HG03460 (cell line): ENCODE measurements around the gene GABRR2.

Experiments
- ATAC-seq: cut with Tn5 transposase; IDR thresholded peaks from one replicate; pipeline ENCODE4 v1.9.1; 2021; ENCODE audit not compliant: unreplicated experiment

GABRR2 gene

DNA sequence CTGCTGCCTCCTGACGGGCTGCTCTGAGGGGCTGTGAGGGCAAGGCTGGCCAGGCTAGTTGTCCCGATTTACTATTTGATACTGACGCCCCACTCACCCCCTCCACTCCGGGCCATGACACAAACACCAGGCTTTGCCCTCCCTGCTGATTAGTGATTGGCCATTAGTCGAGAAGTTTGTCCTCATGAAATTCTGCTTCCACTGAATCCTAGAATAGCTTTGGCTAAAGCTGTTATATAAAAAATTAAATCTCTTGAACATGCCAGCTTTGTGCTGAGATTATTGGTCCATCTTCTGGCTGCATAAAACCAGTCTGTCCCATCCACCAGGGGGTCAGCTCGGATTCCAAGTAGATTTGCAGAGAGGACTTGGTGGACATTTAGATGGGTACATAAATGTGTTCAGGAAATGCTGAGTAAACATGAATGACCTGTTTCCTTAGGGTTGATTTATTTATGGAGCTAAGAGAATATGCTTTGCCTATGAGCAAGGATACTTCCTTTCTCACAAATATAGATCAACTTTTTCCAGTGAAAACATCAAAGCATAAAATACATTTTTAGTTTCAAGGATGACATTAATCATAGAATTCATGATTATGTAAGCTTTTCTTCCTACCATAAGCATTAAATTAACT lies at the start of gene GABRR2:
Gene GABRR2, minus strand, starts transcription at position 51 of the 637 bp plus-strand sequence. CDS start 134 bp downstream, outside the sequence.
- ATAC-seq: no peak

DNA sequence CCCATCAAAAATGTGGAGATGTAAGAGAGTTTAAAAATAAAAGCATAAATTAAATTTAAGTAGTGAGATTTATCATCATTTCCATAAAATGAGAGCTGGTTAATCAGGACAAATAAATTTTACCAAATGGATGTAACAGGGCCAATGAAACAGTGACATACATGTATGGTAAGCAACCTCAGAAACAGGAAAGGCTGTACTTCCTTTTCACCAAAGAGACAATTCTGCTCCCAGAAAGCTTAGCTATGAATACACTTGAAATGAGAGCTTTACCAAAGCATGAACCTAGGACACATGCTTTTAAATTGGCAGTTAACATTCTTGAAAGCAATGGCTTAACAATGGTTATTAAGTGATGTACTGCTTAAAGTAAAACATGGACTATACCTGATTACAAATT lies 49.5 kb upstream of the GABRR2 start:
- no peak for ATAC-seq

DNA sequence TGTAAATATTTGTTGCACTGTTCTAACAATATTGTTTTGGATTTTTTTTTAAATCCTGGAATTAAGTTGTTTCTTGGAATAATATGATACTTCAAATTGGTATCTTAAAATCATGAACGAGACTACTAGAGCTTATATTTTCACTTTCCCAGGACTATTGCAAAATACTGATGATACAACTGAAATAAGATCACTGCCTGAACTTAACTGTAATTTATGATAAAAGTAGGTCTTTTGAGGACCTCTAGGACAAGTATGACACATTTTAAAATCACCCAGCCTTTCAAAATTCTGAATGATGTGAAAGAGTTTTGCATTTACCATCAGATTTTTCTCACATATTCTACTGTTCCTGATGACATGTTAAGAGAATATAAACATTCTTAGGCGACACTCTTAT lies 46.1 kb upstream of the GABRR2 start:
- no peak for ATAC-seq

DNA sequence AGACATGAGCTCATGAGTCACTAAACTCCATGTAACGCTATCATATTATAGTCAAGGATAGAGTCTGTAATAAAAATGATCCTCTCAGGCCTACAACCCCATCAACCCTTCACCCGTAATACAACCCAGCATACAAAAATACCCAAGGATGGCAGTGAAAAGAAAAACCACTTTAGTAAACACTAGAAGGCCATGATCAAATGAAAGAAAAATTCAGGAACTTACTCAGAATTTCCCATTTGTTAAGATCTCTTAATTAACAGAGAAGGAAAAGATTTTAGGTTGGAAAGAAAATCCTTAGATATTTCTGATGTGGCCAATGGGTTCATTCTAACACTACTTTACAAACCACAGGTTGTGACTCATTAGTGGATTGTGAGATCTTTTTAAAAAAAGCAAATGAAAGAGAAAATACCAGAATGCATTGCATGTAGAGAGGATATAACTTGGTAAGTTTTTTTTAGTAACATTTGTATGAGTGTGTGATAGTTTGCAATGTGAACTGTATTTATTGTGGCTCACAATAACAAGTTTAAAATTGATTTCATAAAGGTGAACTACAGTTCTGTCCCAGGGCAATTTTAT lies 45.4 kb upstream of the GABRR2 start:
- ATAC-seq: peak; percentile 38

DNA sequence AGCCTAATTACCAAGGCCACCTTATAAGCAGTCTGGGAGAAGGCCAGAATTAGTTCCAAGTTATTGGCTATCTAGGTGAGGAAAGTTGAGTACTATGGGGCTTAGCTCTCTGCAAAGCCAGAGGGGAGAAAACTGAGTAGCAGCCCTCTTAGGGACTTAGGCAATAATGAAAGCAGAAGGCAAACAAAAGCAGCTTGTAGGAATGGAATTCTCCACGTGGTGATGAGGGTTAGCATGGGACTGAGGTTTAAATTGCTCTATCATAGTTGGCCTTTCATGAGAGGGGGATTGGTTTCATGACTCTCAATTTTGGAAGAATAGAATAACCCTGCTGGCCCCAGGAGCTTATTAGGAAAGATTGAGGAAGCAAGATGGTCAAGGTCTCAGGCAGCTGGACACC lies 44.5 kb upstream of the GABRR2 start:
- ATAC-seq: no peak

DNA sequence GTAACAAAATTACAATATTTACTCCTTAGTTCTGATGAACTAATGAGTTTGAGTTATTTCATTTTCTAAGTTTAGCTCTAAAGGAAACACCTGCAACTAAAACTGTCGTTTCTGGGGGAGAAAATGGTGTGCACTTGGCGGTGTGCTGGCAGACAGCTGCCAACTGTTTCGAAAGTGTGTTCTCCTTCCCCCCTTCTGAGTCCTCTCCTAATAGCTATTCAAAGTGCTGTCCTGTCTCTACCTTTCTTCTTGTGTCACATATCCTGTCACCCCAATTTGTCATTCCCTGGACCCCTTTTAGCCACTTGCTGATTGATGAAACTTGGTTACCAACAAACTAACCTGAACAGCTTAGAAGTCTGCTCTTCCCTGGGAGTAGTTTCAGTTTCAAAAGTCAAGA lies 42.3 kb upstream of the GABRR2 start:
- peak; percentile 57 for ATAC-seq

DNA sequence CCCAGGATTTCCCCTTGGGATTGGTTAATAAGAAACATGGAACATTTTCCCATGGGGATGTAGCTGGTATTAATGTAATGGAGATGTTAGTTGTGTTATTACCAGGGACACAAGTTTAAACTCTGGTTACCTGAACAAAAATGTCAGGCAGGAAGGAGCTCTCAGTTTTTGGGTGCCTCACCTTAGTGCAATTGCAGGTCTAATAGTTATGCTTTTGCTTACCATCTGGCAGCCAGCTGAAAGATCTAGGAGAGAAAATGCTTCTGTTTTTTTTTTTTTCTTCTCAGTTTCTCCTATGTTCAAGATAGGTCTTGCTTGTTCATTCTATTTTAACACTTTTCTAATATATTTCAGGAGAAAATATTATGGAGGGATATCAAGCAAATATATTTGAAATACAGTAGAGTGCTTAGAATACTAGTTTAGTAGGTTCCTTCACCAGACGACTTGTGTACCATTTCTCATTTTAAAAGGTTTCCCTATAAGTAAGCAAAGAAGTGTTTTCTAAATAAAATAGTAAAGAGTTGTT lies 41.6 kb upstream of the GABRR2 start:
- no peak for ATAC-seq

DNA sequence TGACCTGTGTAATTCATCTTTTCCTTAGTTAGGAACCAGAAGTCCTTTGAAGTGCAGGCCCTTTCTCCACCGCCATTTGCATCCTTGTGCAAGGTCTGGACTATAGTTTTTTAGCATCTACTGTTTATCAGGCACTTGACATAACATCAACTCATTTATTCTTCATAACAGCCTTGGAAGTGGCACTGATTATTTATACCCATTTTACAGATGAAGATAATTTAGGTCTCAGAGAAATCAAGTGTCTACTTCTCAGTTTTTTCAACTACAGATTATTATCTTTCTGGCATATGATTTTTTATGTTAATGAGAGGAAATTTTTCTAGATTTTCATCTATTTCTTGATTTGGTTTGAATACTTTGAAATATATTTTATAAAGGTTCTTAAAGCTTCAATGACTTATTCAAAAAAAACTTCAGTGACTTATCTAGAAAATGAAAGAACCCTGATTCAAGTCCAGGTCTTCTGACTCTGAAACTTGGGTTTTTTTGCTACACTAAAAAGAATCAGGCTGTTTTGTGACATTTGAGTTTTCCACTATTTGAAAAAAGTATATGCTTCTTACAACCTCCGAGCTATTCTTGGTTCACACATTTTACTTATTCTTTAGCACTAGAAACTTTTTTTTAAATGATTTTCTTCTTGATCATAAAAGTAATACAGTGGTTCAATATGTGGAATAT lies 40.6 kb upstream of the GABRR2 start:
- ATAC-seq: no peak

DNA sequence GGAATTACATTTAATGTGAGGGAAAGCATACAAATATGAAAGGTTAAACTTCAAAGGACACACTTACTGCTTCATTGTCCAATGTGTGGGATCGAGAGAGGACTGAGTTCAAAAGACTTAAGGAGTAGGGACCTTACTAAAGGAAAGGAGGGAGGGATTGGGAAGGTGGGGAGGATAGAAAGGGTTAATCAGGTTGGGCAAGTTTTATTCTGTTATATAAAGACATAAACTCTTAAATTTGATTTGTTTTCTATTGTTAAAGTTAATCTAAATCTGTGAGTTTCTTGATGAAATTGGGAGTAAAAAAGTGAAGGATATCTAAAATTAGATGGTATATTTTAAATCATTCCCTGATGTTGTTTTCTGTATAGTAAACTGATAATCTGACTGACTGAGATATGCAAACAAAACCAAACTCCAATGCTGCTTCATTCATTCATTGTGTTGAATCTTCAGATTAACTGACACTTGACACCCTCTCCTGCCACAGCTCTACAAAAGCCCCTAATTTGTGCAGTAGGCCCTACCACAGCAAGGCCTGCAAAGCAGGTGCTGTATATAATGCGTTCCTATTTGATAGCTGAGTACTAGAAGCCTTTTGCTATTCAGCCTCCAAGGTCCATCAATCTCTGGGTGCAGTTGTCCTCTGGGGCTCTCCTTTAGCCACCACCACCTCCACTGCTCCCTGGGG lies 38.7 kb upstream of the GABRR2 start:
- no peak for ATAC-seq

DNA sequence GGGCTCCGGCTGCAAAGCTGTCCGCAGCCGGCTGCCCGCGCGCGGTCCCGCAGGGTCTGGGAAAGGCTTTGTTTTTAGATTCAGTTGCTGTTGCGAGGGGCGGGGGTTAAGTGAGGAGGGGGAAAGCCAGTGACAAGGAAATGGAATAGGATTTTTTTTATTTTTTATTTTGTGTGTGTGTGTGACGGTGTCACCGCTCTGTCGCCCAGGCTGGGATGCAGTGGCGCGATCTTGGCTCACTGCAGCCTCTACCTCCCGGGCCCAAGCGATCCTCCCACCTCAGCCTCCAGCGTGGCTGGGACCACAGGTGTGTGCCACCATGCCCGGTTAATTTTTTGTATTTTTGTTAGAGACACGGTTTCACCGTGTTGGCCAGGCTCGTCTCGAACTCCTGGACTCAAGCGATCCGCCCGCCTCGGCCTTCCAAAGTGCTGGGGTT lies 38.0 kb upstream of the GABRR2 start:
- no peak for ATAC-seq

DNA sequence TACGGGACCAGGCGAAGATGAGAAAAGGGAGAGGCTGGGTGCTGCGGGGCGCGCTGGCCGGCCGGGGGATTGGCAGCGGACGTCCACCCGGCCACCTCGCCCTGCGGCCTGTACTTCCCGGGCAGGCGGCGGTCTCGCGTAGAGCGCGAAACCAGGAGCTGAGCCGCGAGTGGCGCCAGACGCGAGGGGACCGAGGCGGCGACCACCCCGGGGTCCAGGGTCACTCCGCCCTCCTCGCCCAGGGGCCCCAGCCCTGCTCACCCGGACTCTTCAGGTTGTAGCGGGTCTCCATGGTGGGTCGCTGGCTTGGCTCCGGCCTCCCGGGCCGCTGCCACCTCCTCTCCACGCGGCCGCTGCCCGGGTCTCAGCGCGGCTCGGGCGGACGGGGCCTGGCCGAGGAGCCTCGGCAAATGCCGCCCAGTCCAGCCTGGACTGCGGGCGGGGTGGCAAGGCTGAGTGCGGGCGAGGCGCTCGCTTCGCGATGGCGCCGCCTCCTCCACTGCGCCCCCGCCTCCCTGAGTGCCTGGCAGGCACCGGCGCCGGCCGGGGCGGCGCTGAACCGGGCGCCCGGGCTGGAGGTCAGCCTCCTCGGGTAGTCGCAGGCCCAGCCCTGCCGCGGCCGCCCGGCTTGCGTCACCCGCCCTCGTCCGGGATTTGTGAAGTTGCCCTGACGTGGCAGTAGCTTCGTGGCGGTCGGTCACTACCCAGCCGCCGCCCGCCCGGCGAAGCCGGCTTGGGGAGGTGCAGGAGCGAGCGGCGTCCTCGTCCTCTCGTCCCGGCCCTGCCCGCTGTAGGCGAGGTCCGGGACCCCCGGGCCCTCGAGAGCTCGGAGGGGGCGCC lies 37.4 kb upstream of the GABRR2 start, which contains the start of gene UBE2J1:
Gene UBE2J1, minus strand, starts transcription at position 445 of the 840 bp plus-strand sequence. Its CDS starts 153 bp downstream, at position 292.
- ATAC-seq: no peak

DNA sequence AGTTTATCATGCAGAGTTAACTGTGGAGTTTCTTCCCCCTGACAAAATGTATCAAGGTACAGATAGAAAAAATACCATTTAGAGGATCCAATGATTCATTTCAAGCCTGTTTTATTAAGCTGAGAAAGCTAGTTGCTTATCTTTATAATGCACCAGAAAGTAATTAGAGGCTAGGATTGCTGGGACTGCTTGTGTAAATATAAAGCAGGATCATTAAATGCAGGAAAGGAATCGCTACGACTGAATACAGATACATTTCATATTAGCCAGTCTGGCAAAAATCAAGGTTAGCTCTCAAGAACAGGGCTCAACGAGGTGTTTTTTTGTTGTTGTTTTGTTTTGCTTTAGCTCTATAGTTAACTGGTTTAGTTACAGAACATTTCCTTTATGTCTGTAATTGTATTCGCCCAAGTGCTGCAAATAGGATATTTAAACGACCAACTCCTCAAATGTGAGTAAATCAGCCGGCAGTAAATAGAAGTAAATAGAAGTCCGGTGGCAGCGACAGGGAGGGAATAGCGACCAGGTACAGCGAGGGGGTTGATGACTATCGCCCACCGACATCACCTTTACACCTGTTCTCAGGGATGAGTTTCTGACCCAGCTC lies 36.7 kb upstream of the GABRR2 start:
- no peak for ATAC-seq

DNA sequence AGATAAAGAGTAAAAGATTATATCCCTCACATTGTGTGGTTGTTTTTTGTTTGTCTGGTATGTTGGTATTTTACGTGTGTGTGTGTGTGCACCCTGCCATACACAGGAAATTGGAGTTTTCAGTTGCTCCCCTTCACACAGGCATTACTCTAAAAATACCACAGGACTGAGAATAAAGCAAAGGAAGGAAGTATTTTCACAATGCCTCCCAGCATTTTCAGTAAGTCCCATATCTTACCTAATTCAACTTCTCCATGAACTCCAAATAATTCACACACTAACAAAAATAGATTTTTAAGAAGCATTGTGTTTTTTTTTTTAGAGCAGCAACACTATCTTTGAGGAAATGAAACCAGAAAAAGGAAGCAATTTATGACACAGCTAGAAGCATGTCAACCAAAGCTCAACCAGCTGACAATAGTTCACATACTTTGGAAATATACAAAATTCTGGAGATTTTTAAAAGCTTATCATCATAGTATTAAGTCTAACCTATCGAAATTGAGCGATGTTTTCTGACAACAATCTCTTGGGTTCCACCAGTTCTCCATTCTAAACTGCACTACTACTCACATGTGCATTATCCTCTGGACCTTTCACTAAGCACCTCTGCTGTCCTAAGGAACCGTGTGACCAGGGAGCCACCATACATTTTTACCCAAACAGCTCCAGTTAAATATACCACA lies 35.3 kb upstream of the GABRR2 start:
- ATAC-seq: peak; percentile 41

DNA sequence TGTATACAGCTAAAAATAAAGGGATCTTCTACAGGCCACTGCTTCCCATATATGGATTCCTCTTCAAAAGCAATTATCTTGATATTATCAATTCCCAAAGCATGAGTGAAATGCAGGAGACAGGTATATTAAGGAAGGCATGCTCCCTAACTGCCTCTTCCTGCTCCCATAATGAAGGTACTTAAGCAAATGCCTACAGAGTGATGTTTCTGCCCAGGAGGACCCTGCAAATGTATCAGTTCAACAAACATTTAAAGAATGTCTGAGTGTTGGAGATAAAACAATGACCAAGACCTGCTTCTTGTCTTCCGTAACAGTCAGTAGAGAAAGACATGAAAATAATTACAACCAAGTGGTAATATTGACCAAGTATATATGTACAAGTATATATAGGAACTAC lies 33.3 kb upstream of the GABRR2 start:
- no peak for ATAC-seq

DNA sequence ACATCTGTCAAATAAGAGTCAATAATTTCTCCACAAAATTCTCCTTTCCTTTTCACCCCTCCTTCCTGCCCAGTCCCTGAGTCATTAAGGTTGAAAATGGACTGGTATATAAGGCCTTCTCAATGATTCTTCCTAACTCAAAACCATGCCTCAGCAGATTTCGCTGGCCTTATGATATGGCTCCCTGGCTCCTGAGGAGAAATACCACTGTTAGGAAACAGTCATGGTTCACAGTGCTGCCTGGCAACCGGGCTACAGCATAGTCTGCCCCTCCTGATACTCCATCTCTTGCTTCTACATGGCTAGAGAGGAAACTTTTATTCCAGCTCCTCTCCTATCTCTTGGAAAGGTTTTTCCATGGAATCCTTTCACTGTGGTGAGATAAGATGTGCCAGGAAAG lies 32.7 kb upstream of the GABRR2 start:
- no peak for ATAC-seq

DNA sequence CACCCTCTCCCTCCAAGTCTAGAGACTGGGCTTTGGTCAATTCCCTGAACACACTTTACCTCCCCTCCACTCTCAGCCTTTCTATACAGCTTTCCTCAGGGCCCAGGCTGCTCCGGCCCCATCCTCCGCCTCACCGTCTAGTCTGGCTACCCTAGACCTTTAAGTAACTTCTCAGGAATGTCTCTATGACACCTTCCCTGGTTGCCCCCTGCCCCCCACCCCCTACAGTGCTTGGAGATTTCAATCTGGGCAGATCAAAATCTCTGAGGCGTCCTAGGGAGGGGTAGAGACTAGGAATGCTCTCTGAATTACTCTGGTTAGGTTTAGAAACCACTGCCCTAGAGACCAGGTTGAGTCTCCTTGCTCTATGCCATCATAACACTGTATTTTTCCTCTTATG lies 31.3 kb upstream of the GABRR2 start:
- ATAC-seq: no peak

DNA sequence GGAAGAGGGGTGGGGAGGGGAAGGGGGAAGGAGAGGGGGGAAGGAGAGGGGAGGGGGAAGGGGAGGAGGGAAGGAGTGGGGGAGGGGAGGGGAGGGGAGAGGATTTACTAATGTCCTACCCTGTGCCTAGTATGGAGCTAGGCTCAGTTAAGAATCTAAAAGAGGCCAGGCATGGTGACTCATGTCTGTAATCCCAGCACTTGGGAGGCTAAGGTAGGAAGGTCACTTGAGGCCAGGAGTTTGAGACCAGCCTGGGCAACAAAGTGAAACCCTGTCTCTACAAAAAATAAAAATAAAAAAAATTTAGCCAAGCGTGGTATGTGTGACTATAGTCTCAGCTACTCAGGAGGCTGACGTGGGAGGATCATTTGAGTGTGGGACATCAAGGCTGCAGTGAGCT lies 24.5 kb upstream of the GABRR2 start:
- ATAC-seq: no peak

DNA sequence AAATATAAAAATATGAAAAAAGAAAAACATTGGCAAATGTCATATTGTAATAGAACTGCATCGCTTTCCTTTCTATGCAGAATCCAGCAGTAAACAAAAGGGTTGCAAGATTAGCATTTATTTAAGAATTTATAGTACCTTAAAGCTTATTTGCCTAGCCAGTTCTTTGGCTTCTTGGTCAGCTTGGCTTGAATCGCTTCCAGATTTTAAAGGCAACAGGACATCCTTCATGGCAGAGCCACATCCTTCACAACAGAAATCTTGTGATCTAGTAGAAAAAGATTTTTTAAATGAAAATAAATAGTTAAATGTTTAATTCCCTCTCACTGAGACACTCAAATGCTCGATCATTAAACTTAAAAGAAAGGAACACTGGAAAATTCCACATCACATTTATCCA lies 20.1 kb upstream of the GABRR2 start:
- no peak for ATAC-seq

DNA sequence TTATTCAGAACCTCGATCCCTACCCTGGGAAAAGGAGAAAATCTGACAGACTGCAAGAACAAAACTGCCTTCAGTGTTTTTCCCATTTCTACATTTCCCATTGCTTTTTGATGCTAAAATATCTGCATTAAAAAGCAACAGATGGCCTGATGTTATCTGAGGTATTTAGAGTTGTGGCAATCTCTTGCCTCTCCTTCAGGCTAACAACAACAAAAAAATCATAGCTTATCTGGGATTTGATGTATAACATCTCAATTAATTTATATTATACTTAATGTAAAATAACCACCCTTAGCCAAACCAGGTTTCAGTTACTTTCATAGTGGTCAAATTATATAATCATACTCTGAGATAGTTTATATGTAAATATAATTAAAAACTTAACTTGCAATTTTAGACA lies 15.8 kb upstream of the GABRR2 start:
- no peak for ATAC-seq

DNA sequence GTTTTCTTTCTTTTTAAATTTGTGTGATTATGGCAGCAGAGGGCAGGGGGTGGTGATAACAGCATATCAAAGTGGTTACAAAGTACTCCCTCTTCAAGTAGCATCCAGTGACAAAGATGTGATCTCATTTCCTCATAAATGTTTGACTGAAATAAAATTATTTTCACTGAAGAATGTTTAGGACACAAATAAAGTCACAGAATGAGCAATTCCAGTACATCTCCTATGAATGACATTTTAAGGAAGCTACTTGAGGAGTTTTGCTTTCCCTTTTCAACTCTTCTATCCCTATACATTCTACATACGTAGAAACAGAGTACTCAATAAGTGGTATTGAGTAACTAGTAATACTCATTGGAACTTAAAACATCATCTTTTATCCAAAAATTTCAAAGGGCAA lies 13.9 kb upstream of the GABRR2 start:
- ATAC-seq: no peak
